Small intestine (tissue), 7 donors: ENCODE results near the gene MYO3B. TPM values are rescaled to one million over a fixed set of nuclear protein-coding genes. Genes with fewer than 3 reads are reported as not detected.

Experiments used
- DNase-seq, 2 donors: peaks; one replicate each; pipeline versions ENCODE4 v3.0.0 to v3.0.0-alpha.2; 2013
- FAIRE-seq: peaks from 2 replicates; lab custom pipeline; 2012; peaks lifted over from hg19 to GRCh38; lab: Jason Lieb, UNC
- H3K27ac ChIP-seq, 3 donors: one replicate each; pipeline ENCODE4 v1.5.1; 2013; ENCODE audit warnings: low read length in 2 of 3, mild to moderate bottlenecking in 2 of 3, control low read depth in 1 of 3, inconsistent platforms in 1 of 3, low read depth in 1 of 3, moderate library complexity in 1 of 3
- H3K27me3 ChIP-seq, 3 donors: one replicate each; pipeline ENCODE4 v1.6.1; 2013; ENCODE audit warnings: low read length in 3 of 3, inconsistent platforms in 1 of 3; ENCODE audit not compliant: control insufficient read depth in 3 of 3, insufficient read depth in 3 of 3
- H3K36me3 ChIP-seq, 3 donors: one replicate each; pipeline ENCODE4 v1.6.1; 2013; ENCODE audit warnings: low read length in 3 of 3, inconsistent platforms in 1 of 3, low read depth in 1 of 3, mild to moderate bottlenecking in 1 of 3, moderate library complexity in 1 of 3; ENCODE audit not compliant: control insufficient read depth in 3 of 3, insufficient read depth in 2 of 3
- H3K4me1 ChIP-seq, 3 donors: one replicate each; pipeline ENCODE4 v1.6.1; 2013; ENCODE audit warnings: low read length in 2 of 3, inconsistent platforms in 1 of 3, low read depth in 1 of 3, mild to moderate bottlenecking in 1 of 3, moderate library complexity in 1 of 3; ENCODE audit not compliant: control insufficient read depth in 3 of 3, insufficient read depth in 2 of 3
- H3K4me3 ChIP-seq, 3 donors: one replicate each; pipeline ENCODE4 v1.5.1; 2013; ENCODE audit warnings: low read length in 3 of 3, control low read depth in 1 of 3, inconsistent platforms in 1 of 3, low read depth in 1 of 3, mild to moderate bottlenecking in 1 of 3, moderate library complexity in 1 of 3
- H3K9me3 ChIP-seq, 2 donors: one replicate each; pipeline ENCODE4 v1.6.1; 2013; ENCODE audit warnings: low read depth in 1 of 2, low read length in 1 of 2; ENCODE audit not compliant: control insufficient read depth in 2 of 2, insufficient read depth in 1 of 2
- WGBS, 3 donors: extraction: QIAGEN DNeasy Blood & Tissue Kit; methylation state at CpG; one replicate each; pipeline ENCODE4 v1.1.7; 2013; 5-methylcytosine and 5-hydroxymethylcytosine counted together
- polyA plus RNA-seq, 4 donors: library from polyadenylated mRNA; stranded (reverse) in 3 of 4; unstranded in 1 of 4; fragments of 200-250 nt in 3 of 4; fragments of 120-200 nt in 1 of 4; gene quantifications; one replicate each; pipeline versions ENCODE4 v1.2.1 to v1.2.3, GENCODE V29; 2013
- donor health status: healthy with polysubstance abuse.
- donor health status: control.
- donor health status: control.
- donor health status: Bipolar disorder and iron deficiency.
- donor health status: healthy.

MYO3B gene
- polyA plus RNA-seq, 4 donors, result 0.03 to 0.81 TPM; not detected in 2

DNA sequence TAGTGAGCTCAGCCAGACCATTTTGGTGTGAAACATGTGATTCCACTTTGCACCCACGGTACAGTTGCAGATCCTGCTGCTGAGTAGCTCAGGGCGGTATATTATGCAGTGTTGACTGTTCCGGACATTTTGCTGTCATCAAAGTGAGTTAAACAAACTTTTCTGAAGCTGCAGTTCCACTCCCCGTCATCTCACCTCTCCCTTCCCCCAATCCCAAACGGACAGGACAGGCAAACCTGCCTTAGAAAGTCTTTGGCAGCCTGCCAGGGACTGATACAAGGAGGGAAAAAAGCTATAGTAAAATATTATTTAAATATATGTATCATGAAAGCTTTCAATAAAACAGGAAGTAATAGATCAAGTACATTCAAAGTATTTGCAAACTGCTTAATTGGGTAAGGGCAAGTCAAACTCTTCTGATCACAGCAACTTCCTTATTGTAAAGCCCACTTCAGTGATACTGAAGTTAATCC is 501.7 kb downstream of the MYO3B start:
- no peak overlapping the region for H3K27ac ChIP-seq
- DNase-seq, result peak; percentile 47 to 59
- no peak for FAIRE-seq
- no peaks in the 10 kb centered on the region for H3K36me3 ChIP-seq
- 6 to 33% (median 25%) methylated on average over 5 of the region's 5 CpGs for WGBS, 3 donors
- H3K4me1 ChIP-seq, result peaks cover 0 to 3% (median 0%) of the 10 kb centered on the region in 3 donors
- H3K9me3 ChIP-seq, result no peaks in the 10 kb centered on the region
- H3K27me3 ChIP-seq, result no peaks in the 10 kb centered on the region
- H3K4me3 ChIP-seq, result no peak overlapping the region

DNA sequence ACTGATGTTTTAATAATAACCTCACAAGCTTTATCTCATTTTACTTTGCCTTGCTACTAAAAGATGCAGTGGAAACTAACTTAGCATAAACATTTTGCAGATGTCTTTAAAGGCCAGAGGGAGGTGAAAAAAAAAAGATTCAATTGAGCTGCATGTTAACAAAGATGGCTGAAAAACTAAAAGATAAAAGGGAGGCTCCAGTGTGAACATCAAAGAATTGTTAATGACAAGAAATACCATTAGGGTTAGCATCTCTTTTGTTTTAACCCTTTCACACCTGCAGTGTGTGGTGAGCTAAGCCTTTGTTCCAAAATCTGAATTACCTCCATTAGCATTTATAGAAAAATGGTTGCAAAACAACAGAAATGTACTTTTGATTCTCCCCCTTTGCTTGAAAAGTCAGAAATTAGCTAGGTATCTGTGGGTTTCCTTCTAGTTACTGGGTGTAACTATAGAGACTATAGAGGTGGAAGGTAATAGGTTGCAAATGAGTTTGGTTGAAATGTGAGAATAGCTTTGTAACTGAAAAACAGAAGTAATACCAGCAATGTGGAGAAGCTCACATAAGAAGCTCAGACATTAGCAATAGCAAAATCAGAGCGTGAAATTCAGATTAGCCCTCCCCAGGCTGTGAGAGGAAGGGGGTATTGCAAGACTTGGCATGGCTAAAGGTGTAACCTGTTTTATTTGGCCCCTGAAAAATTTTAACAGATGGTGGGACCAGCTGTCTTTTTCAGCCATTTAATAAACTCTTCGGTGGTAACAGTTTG is 502.4 kb downstream of the MYO3B start:
- no peak for FAIRE-seq
- H3K9me3 ChIP-seq, result no peaks in the 10 kb centered on the region
- H3K27ac ChIP-seq, result no peak overlapping the region
- no peaks in the 10 kb centered on the region for H3K36me3 ChIP-seq
- H3K4me3 ChIP-seq, result no peak overlapping the region
- peaks cover 0 to 3% (median 0%) of the 10 kb centered on the region in 3 donors for H3K4me1 ChIP-seq
- no peaks in the 10 kb centered on the region for H3K27me3 ChIP-seq
- 63 to 88% (median 84%) methylated on average over 2 of the region's 2 CpGs for WGBS, 3 donors
- no peak for DNase-seq

DNA sequence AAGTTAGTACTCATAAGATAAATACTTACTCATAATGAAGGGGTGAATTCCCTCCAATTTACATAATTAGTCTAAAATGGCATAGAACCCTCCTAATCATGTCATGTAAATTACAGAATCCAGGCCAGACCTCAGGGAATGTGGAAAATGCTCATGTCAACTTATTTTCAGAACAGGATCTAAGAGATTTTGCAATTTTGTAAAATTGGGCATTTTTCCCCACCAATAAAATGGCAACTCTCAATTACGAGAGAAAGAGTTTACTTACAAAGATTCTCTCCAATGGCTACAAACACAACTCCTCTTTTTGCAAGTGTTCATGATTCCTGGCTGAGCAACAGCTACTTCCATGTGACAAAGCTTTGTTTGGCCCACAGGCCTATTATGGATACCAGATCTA is 503.4 kb downstream of the MYO3B start:
- H3K9me3 ChIP-seq, result no peaks in the 10 kb centered on the region
- peaks cover 0 to 3% (median 0%) of the 10 kb centered on the region in 3 donors for H3K4me1 ChIP-seq
- H3K27ac ChIP-seq, result no peak overlapping the region
- DNase-seq (no peak), FAIRE-seq (no peak)
- WGBS, 3 donors, result 75 to 88% (median 84%) methylated on average over 1 of the region's 1 CpG
- no peaks in the 10 kb centered on the region for H3K27me3 ChIP-seq
- H3K36me3 ChIP-seq, result no peaks in the 10 kb centered on the region
- no peak overlapping the region for H3K4me3 ChIP-seq

DNA sequence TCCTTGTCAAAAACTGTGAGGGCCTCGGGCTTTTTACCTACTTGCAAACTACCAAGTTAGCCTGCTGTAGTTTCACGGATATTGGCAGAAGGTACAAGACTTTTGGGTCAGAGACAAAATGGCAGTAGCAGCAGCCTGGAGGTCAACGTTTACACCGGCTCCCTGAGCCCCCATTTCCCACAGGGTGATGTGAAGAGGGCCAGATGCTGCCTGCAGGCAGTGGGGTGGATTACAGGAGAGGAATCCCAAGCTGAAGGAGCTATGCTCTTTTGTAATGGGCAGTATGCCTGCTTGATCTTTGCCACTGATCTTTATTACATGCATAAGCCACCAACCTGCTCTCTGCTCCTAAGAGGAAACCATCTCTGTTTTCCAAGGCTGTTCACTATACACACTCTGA is 507.6 kb downstream of the MYO3B start:
- Histone ChIP-seq H3K9me3 (no peaks in the 10 kb centered on the region), H3K36me3 (no peaks in the 10 kb centered on the region), H3K27me3 (no peaks in the 10 kb centered on the region), H3K4me3 (no peak overlapping the region), H3K4me1 (no peaks in the 10 kb centered on the region), H3K27ac (no peak overlapping the region)
- FAIRE-seq, result no peak
- WGBS, 3 donors, result 46 to 70% (median 66%) methylated on average over 4 of the region's 4 CpGs
- no peak for DNase-seq

DNA sequence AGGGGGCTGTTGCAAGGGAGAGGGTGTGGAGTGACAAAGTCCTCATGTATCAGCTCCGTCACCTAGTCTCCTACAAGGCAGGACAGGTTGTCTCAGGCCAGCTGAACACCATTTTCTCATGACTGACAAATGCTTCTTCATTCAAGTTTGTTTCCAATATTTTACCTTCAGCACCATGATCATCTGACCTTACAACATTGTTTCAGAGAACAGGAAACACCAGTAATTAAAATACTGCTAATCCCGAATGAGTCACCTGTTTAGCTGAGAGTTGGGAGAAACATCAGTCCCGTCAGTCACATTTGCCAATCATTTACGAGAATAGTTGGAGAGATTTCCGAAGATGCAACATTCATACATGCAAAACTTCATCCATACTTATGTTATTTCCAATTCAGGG is 511.5 kb downstream of the MYO3B start:
- no peak overlapping the region for H3K4me3 ChIP-seq
- peak in 1 of 2 donors; percentile 64 for DNase-seq
- no peak overlapping the region for H3K27ac ChIP-seq
- H3K4me1 ChIP-seq, result no peaks in the 10 kb centered on the region
- H3K36me3 ChIP-seq, result no peaks in the 10 kb centered on the region
- no peak for FAIRE-seq
- H3K9me3 ChIP-seq, result no peaks in the 10 kb centered on the region
- H3K27me3 ChIP-seq, result no peaks in the 10 kb centered on the region
- WGBS, 3 donors, result 12 to 61% (median 46%) methylated on average over 5 of the region's 5 CpGs

DNA sequence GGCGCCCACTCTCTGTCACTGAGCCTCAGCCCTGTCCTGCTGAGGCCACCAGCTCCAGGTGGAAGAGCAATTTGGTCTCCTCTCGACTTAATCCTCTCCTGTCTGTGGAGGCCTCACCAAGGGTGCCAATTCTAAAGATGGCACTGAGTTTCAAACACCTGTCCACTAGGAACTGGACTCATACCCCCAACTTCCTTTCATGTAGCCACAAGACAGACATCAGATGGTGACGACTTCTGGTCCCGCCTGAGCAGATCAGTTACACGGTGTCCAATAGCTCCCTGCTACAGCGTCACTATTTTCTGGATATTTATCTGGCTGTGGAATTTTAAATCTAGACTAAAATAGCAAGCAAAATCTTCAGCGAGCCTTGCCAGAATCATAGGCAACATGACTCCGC is 512.7 kb downstream of the MYO3B start:
- no peaks in the 10 kb centered on the region for H3K36me3 ChIP-seq
- FAIRE-seq (no peak), DNase-seq (no peak)
- no peak overlapping the region for H3K4me3 ChIP-seq
- H3K27me3 ChIP-seq, result no peaks in the 10 kb centered on the region
- no peaks in the 10 kb centered on the region for H3K4me1 ChIP-seq
- H3K9me3 ChIP-seq, result no peaks in the 10 kb centered on the region
- 79 to 90% (median 87%) methylated on average over 8 of the region's 8 CpGs for WGBS, 3 donors
- H3K27ac ChIP-seq, result no peak overlapping the region

DNA sequence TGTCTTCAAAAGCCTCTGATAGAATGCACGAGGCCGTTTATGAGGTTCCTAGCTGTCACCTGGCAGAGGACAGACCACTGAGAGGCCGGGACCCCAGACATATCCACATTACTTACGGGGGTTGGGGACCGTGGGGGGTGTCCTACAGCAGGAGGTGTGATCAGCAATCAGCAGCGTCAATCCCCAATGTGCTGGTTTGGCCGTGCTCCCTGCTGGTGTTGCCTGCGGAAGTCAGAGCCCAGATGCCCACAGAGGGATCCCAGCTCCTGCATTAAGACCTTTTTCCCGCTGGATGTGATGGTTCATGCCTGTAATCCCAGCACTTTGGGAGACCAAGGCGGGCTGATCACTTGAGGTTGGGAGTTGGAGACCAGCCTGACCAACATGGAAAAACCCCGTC is 516.4 kb downstream of the MYO3B start:
- Histone ChIP-seq H3K27me3 (peaks cover 0 to 2% (median 0%) of the 10 kb centered on the region in 3 donors), H3K9me3 (no peaks in the 10 kb centered on the region), H3K4me1 (no peaks in the 10 kb centered on the region), H3K27ac (no peak overlapping the region), H3K4me3 (no peak overlapping the region), H3K36me3 (no peaks in the 10 kb centered on the region)
- DNase-seq (no peak), FAIRE-seq (no peak)
- WGBS, 3 donors, result 86 to 93% (median 89%) methylated on average over 11 of the region's 11 CpGs

DNA sequence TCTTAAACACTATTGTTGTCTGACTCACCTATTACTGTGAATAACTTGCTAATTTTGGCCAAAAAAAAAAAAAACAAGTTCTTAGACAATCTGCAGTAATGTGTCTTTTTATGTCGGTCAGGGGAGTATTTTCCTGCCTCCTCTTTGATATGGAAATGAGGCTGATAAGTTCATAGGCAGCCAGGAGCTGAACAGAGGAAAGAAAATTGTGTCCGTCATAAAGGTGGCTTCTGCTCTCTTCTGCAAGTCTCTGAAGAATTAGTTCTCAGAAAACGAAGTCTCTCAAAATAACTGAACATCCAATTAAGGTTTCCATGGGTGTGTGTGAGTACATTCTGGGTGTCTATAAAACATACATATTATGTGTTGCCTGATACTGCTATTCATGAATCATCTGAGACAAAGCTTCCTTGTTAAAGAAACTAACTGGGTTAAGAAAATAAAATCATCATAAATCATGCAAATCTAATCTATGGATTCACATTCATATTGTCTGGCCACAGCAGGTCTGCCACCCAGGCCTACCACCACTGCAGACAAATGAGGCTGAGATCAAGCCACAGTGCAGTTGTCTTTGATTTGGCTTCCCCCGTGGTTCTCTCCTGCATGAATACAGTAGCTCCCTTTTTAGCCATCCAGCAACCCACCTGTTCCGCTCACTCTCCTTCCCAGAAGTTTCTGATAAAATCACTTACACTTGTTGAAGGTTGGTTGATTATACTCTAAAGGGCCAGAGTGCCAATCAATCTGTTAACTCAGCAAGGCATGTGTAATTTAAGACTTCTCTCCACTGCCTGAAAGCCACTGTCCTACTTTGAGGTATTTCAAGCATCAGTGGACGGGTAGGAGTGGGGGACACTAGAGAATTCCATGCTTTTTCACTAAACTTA is 517.8 kb downstream of the MYO3B start:
- H3K4me3 ChIP-seq, result no peak overlapping the region
- DNase-seq (no peak), FAIRE-seq (no peak)
- H3K27ac ChIP-seq, result no peak overlapping the region
- H3K27me3 ChIP-seq, result peaks cover 0 to 2% (median 0%) of the 10 kb centered on the region in 3 donors
- H3K9me3 ChIP-seq, result no peaks in the 10 kb centered on the region
- H3K4me1 ChIP-seq, result no peaks in the 10 kb centered on the region
- 35 to 61% (median 52%) methylated on average over 6 of the region's 6 CpGs for WGBS, 3 donors
- H3K36me3 ChIP-seq, result no peaks in the 10 kb centered on the region
